ENCODE results near the gene FNTB. TPM values are rescaled to one million over a fixed set of nuclear protein-coding genes. Genes with fewer than 3 reads are reported as not detected.

The FNTB gene
- total RNA-seq, 4 donors from 2014 or later = 34.0 to 48.6 (median 38.8) TPM

- WGBS, 2 donors = 94 to 95% methylated on average over 4 of the region's 4 CpGs
- intact Hi-C loops (cut with DNase I; ENCODE audit: low total_unique reads) = no loop called here
- peak in 1 of 2 donors; percentile 23 for DNase-seq (ENCODE audit: low spot score in 2 of 2)
- H3K4me3 ChIP-seq (ENCODE audit: low read depth, poor library complexity, severe bottlenecking) = no peak overlapping the region
- TF ChIP-seq POLR2A (IDR thresholded peaks at IDR 0.05) (no peak), CTCF (IDR thresholded peaks at IDR 0.05) (no peak)
Observed at GRCh38 chr14:64990939-64991338, 4.2 kb downstream of the FNTB start.

GRCh38 chr14:64992328-64992885, 5.7 kb downstream of the FNTB start:
- intact Hi-C loops (cut with DNase I; ENCODE audit: low total_unique reads) = no loop called here
- TF ChIP-seq CTCF (IDR thresholded peaks at IDR 0.05) = no peak
- no peak for TF ChIP-seq POLR2A (IDR thresholded peaks at IDR 0.05)
- H3K4me3 ChIP-seq (ENCODE audit: low read depth, poor library complexity, severe bottlenecking) = no peak overlapping the region
- WGBS, 2 donors = 85 to 87% methylated on average over 5 of the region's 5 CpGs
- peak in 1 of 2 donors; percentile 61 for DNase-seq (ENCODE audit: low spot score in 2 of 2)

GRCh38 chr14:64993266-64993930, 6.7 kb downstream of the FNTB start:
- H3K4me3 ChIP-seq (ENCODE audit: low read depth, poor library complexity, severe bottlenecking) = no peak overlapping the region
- intact Hi-C loops (cut with DNase I; ENCODE audit: low total_unique reads) = no loop called here
- DNase-seq (ENCODE audit: low spot score in 2 of 2) = no peak
- WGBS, 2 donors = 90 to 96% methylated on average over 3 of the region's 3 CpGs
- no peak for TF ChIP-seq CTCF (IDR thresholded peaks at IDR 0.05)
- no peak for TF ChIP-seq POLR2A (IDR thresholded peaks at IDR 0.05)

- WGBS, 2 donors = 94 to 97% methylated on average over 2 of the region's 2 CpGs
- intact Hi-C loops (cut with DNase I; ENCODE audit: low total_unique reads) = no loop called here
- TF ChIP-seq CTCF (IDR thresholded peaks at IDR 0.05) = no peak
- no peak overlapping the region for H3K4me3 ChIP-seq (ENCODE audit: low read depth, poor library complexity, severe bottlenecking)
- peak in 1 of 2 donors; percentile 14 for DNase-seq (ENCODE audit: low spot score in 2 of 2)
Observed at GRCh38 chr14:64994540-64994939, 7.8 kb downstream of the FNTB start.

GRCh38 chr14:64995291-64995690, 8.6 kb downstream of the FNTB start:
- DNase-seq (ENCODE audit: low spot score in 2 of 2) = no peak
- no peak for TF ChIP-seq CTCF (IDR thresholded peaks at IDR 0.05)
- 94 to 96% methylated on average over 3 of the region's 3 CpGs for WGBS, 2 donors
- H3K4me3 ChIP-seq (ENCODE audit: low read depth, poor library complexity, severe bottlenecking) = no peak overlapping the region
- intact Hi-C loops (cut with DNase I; ENCODE audit: low total_unique reads) = no loop called here

Data from lower leg skin (tissue), 4 donors.